Vagina (tissue), 2 donors: ENCODE measurements around the gene IQGAP2. TPM values are rescaled to one million over a fixed set of nuclear protein-coding genes. Genes with fewer than 3 reads are reported as not detected.

Experiments
- DNase-seq, 2 donors: peaks; one replicate each; pipeline ENCODE4 v3.0.0-alpha.2; 2017; ENCODE audit errors: extremely low spot score in 2 of 2
- H3K27ac ChIP-seq: fragments of 200-600 bp; sonication (generic); one replicate; pipeline ENCODE4 v1.5.1; 2019
- H3K27me3 ChIP-seq: fragments of 200-600 bp; sonication (generic); one replicate; pipeline ENCODE4 v1.5.1; 2019
- H3K36me3 ChIP-seq, 2 donors: fragments of 200-600 bp; sonication (generic); one replicate each; pipeline ENCODE4 v1.5.1; 2017 to 2019
- H3K4me1 ChIP-seq: fragments of 200-600 bp; sonication (generic); one replicate; pipeline ENCODE4 v1.5.1; 2019
- H3K4me3 ChIP-seq, 2 donors: fragments of 200-600 bp; sonication (generic); 1 replicate in 1 of 2; 2 replicates in 1 of 2; pipeline ENCODE4 v1.5.1; 2016 to 2019
- H3K9me3 ChIP-seq: fragments of 200-600 bp; sonication (generic); one replicate; pipeline ENCODE4 v1.5.1; 2019
- POLR2A ChIP-seq, 2 donors: fragments of 450-650 bp; IDR thresholded peaks; one replicate each; pipeline ENCODE4 v1.6.1; 2017; ENCODE audit warnings: antibody characterized with exemption in 2 of 2, mild to moderate bottlenecking in 2 of 2, moderate library complexity in 2 of 2
- POLR2AphosphoS5 ChIP-seq, 2 donors: sonication (generic); formaldehyde crosslinking; IDR thresholded peaks; one replicate each; pipeline ENCODE4 v1.9.0; 2017; ENCODE audit warnings: antibody characterized with exemption in 2 of 2, mild to moderate bottlenecking in 2 of 2, low read depth in 1 of 2; ENCODE audit not compliant: insufficient read depth in 1 of 2
- intact Hi-C: fragments of 100-400 bp; cut with DNase I; formaldehyde crosslinking; loops from one replicate; pipeline ENCODE4 v1.15.1; 2023
- total RNA-seq: library from RNA; depleted of rRNA; stranded (reverse); fragments of >200 nt; gene quantifications from one replicate; pipeline ENCODE4 v1.2.3, GENCODE V29; 2016
- TF ChIP-seq, protein P1 (sequence below), 3 experiments: fragments of 450-650 bp in 2 of 3; fragments of 200-600 bp in 1 of 3; sonication (generic) in 1 of 3; IDR thresholded peaks; one replicate each; pipeline ENCODE4 v1.5.1; 2017 to 2019; ENCODE audit warnings: antibody characterized with exemption in 3 of 3, mild to moderate bottlenecking in 2 of 3, moderate library complexity in 2 of 3

Gene IQGAP2
- total RNA-seq, 1 donor from 2014 or later = 8.6 TPM

GRCh38 chr5:76532052-76532451 lies 129.0 kb downstream of the IQGAP2 start:
- no peaks in the 10 kb centered on the region for H3K27me3 ChIP-seq
- H3K4me3 ChIP-seq = no peak overlapping the region
- H3K9me3 ChIP-seq = no peaks in the 10 kb centered on the region
- no peak for DNase-seq
- H3K36me3 ChIP-seq = no peaks in the 10 kb centered on the region
- intact Hi-C loops = no loop called here
- TF ChIP-seq, protein P1, sequence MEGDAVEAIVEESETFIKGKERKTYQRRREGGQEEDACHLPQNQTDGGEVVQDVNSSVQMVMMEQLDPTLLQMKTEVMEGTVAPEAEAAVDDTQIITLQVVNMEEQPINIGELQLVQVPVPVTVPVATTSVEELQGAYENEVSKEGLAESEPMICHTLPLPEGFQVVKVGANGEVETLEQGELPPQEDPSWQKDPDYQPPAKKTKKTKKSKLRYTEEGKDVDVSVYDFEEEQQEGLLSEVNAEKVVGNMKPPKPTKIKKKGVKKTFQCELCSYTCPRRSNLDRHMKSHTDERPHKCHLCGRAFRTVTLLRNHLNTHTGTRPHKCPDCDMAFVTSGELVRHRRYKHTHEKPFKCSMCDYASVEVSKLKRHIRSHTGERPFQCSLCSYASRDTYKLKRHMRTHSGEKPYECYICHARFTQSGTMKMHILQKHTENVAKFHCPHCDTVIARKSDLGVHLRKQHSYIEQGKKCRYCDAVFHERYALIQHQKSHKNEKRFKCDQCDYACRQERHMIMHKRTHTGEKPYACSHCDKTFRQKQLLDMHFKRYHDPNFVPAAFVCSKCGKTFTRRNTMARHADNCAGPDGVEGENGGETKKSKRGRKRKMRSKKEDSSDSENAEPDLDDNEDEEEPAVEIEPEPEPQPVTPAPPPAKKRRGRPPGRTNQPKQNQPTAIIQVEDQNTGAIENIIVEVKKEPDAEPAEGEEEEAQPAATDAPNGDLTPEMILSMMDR (IDR thresholded peaks at IDR 0.05) = no peak
- TF ChIP-seq POLR2A (IDR thresholded peaks at IDR 0.05) = no peak
- no peak for TF ChIP-seq POLR2AphosphoS5 (IDR thresholded peaks at IDR 0.05; ENCODE audit: insufficient read depth in 1 of 2, low read depth in 1 of 2)
- no peaks in the 10 kb centered on the region for H3K4me1 ChIP-seq
- H3K27ac ChIP-seq = no peak overlapping the region

DNA sequence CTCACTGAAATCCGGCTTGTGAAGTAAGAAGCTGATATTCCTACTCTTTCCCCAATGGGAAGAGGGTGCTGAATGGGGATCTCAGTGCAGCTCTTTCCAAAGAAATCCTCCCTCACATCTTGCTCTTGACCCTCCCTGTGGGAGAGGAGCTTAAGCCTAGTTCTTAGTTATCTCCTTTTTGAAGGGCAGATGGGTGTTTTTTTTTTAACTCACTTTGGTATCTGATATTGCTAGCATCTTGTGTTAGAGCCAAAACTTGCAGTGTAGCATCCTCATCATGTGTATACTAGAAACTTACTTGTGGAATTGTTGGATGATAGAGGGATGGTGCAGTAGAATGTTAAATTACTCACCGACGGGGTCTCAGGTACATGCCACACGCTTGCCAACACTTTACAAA lies 129.9 kb downstream of the IQGAP2 start:
- intact Hi-C loops = no loop called here
- Histone ChIP-seq H3K27ac (no peak overlapping the region), H3K4me1 (no peaks in the 10 kb centered on the region), H3K36me3 (no peaks in the 10 kb centered on the region), H3K27me3 (no peaks in the 10 kb centered on the region), H3K9me3 (no peaks in the 10 kb centered on the region), H3K4me3 (no peak overlapping the region)
- TF ChIP-seq, protein P1 (IDR thresholded peaks at IDR 0.05) = no peak
- TF ChIP-seq POLR2A (IDR thresholded peaks at IDR 0.05) = no peak
- TF ChIP-seq POLR2AphosphoS5 (IDR thresholded peaks at IDR 0.05; ENCODE audit: insufficient read depth in 1 of 2, low read depth in 1 of 2) = no peak
- no peak for DNase-seq

DNA sequence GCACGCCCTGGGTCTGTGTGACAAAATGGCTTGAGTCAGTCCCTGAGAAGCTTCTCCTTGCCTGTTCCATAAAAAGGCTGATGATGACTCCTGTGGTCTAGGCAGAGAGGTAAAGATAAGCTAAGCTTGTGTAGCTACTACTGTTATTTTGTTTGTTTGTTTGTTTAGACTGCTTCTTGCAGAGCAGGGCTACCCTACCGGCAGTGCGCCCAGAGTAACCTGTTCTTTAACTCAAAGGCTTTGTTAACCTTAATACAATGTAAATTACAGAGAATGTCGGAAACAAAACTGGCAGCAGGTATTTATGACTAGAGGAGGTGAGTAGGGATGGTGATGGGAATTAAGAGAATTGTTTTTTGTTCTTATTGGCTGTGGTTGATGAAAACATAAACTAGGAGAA lies 132.5 kb downstream of the IQGAP2 start:
- no peaks in the 10 kb centered on the region for H3K4me1 ChIP-seq

GRCh38 chr5:76537073-76537543 lies 134.0 kb downstream of the IQGAP2 start:
- Histone ChIP-seq H3K36me3 (no peaks in the 10 kb centered on the region), H3K27me3 (no peaks in the 10 kb centered on the region), H3K4me1 (no peaks in the 10 kb centered on the region), H3K4me3 (no peak overlapping the region), H3K9me3 (no peaks in the 10 kb centered on the region), H3K27ac (no peak overlapping the region)
- intact Hi-C loops = no loop called here
- TF ChIP-seq, protein P1 (IDR thresholded peaks at IDR 0.05) = no peak
- DNase-seq = no peak

More for the DNA sequence above, 132.5 kb downstream of the IQGAP2 start:
- no peak for DNase-seq
- no peaks in the 10 kb centered on the region for H3K27me3 ChIP-seq
- no peaks in the 10 kb centered on the region for H3K9me3 ChIP-seq
- no peak overlapping the region for H3K4me3 ChIP-seq
- no peaks in the 10 kb centered on the region for H3K36me3 ChIP-seq
- intact Hi-C loops = no loop called here
- H3K27ac ChIP-seq = no peak overlapping the region
- no peak for TF ChIP-seq POLR2A (IDR thresholded peaks at IDR 0.05)
- TF ChIP-seq, protein P1 (IDR thresholded peaks at IDR 0.05) = no peak
- TF ChIP-seq POLR2AphosphoS5 (IDR thresholded peaks at IDR 0.05; ENCODE audit: insufficient read depth in 1 of 2, low read depth in 1 of 2) = no peak

- no peak overlapping the region for H3K4me3 ChIP-seq
- DNase-seq = no peak
- no peaks in the 10 kb centered on the region for H3K9me3 ChIP-seq
- TF ChIP-seq POLR2AphosphoS5 (IDR thresholded peaks at IDR 0.05; ENCODE audit: insufficient read depth in 1 of 2, low read depth in 1 of 2) = no peak
- TF ChIP-seq, protein P1 (IDR thresholded peaks at IDR 0.05) = no peak
- no peak for TF ChIP-seq POLR2A (IDR thresholded peaks at IDR 0.05)
- H3K27ac ChIP-seq = no peak overlapping the region
- intact Hi-C loops = no loop called here
- H3K4me1 ChIP-seq = peaks cover 11% of the 10 kb centered on the region
- H3K36me3 ChIP-seq = no peaks in the 10 kb centered on the region
- H3K27me3 ChIP-seq = no peaks in the 10 kb centered on the region
Measured at GRCh38 chr5:76542241-76542640, 139.2 kb downstream of the IQGAP2 start.
